ENCODE results near the gene SSR3.

SSR3 gene

DNA sequence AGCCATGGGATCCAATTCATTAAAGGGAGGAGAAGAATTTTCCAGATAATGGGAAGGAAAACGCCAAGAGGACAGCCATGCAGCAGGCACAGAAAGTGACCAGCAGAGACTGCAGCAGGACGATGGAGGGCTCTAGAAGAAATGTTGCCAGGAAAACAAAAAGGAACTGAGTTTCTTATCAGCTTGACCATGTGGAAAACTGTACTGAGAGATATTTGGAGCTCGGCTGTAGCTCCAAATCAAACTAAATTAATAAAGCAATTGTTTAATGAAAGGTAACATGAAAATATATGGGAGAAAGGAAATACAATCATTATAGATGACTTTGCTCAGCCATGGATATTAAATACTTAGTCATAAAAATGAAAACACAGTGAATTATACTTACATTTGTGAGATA, 63.7 kb downstream of the SSR3 start:
- no peak for DNase-seq (ENCODE audit: low read depth in 2 of 2)

Data from activated CD8-positive, alpha-beta memory T cell treated with anti-CD3 and anti-CD28 coated beads for 4 hours (primary cell).